Right kidney (tissue), 1 donor: Measurements from ENCODE around the gene IMPDH1.

Source experiments
- DNase-seq: peaks from one replicate; pipeline ENCODE4 v3.0.0-alpha.2; 2016

The IMPDH1 gene

GRCh38 chr7:128435327-128435686 lies 25.5 kb upstream of the IMPDH1 start:
- no peak for DNase-seq

DNA sequence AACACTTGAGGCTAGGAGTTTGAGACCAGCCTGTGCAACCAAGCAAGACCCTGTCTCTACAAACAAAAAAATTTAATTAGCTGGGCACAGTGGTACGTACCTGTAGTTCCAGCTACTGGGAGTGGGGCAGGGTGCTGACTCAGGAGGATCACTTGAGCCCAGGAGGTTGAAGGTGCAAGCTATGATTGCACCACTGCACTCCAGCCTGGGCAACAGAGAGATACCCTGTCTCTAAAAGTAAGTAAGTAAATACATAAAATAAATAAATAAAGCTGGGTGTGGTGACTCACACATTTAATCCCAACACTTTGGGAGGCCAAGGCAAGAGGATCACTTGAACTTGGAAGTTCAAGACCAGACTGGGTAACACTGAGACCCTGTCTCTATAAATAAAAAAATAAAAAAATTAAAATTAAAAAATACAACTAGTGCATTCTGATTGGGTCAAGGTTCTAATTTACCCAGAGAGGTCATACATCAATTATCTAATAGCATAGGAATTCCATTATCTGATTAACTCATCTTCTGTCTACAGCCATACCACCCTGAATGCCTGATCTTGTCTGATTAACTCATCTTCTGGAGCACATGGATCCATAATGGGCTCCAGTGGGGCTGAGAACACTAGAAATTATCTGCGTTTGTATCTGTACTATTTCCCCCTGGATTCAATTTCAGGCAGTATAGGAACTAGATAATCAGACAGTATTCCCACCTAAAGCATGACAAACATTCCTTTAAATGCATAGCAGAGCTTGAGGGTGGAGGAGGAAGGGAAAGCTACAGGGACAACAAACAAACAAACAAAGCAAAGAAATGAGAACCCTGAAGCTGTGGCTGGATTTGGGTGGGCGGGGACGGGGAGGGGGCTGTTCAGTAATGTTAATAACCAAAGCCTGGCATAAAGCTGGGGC lies 24.9 kb upstream of the IMPDH1 start:
- DNase-seq, result no peak

DNA sequence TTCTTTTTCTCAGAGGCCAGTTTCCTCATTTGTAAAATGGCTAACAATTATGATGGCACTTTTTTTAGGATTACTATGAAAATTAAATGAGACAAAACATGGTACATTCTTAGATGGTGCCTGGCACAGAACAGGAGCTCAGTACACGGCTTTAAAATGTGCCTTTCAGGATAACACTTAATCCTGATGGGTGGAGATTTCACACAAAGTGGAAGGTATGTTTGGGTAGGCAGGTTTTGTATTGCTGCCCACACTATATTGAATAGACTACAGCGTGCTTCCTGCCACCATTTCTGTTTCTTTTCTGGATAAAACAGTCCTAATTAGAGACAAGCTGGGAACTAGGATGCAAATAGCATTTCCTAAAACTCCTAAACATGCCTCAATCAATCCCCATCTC lies 22.0 kb upstream of the IMPDH1 start:
- DNase-seq, result no peak

- no peak for DNase-seq
These were observed 21.4 kb upstream of the IMPDH1 start for GRCh38 chr7:128431221-128431620.

- DNase-seq, result no peak
These were observed 20.4 kb upstream of the IMPDH1 start for GRCh38 chr7:128430207-128430606.

DNA sequence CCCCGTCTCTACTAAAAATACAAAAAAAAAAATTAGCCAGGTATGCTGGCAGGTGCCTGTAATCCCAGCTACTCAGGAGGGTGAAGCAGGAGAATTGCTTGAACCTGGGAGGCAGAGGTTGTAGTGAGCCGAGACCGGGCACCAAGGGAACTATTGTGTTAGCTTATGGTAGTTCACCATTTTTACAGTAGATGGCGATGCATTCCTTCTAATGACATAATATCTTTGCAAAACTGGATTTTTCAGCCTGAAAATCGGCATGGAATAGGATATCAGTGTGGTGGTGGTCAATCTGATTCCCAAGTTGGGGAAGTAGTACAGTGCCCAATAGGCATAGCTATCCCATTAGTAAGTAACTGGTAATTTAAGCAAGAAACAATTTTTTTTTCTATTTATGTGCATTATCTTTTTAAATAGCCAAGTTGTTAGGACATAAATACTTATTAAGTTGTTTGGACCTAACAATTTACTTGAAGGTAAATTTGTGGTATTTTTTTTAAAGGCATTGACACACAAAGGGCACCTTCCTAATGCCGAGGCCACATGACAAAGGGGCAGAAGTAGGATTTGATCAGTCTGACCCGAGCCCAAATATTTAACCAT lies 17.6 kb upstream of the IMPDH1 start:
- DNase-seq, result peak; percentile 31

- DNase-seq, result peak; percentile 27
These were observed 16.1 kb upstream of the IMPDH1 start for GRCh38 chr7:128425850-128426249.

DNA sequence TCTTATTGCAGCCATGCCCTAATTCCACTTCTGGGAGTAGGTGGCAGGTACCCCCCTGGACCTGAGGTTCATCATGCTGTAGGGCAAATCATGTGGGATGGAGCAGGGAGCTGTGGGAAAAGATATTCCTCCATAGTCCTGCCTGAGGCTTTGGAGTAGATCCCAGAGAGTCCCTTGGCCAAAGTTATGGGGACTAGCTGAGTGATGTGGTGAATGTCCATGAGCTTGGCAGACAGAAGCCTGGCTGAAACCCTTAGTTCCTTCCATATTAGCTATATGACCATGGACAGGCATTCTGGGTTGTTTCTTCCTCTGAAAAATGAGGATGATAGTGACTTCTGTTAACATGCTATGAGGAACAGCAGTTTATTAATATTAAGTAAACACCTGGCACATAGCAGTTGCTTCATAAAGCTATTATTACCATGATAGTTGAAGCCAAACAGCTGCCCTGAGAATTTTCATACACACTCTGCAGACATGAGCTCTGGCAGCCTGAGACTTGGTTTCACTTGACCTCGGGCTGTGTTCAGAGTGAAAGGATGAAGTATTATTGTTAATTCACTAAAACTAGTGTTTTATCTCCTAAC lies 15.0 kb upstream of the IMPDH1 start:
- no peak for DNase-seq

DNA sequence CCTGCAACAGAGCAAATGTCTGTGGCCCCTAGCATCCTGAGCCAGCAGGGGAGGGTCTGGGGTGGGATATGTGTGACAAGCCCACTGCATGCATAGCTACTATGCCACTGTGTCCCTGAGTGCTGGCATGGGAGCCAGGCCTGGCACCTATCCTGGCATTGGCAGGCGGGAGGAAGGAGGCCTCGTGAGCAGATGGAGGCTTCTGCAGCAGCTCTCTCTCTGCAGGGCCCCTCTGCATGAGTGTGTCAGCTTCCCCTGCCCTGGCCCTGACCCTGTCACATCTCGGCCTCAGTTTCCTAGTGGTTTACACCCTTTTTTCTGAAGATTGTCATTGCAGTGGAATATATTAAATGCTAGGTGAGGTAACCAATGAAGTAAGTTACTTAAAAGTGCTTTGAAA lies 13.1 kb upstream of the IMPDH1 start:
- DNase-seq, result no peak

DNA sequence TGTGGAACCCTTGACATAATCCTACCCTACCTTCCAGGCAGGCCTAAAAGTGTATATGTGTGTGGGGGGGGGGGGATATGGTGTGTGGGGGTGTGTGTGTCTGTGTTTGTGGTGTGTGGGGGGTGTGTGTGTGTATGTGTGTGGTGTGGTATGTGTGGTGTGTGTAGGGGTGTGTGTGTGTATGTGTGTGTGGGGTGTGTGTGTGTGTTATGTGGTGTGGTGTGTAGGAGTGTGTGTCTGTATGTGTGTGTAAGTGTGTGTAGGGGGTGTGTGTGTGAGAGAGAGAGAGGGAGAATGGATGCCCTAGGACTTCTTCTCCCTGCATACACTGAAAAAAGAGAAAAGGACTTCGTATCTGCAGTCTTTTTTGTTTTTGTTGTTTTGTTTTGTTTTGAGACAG lies 12.3 kb upstream of the IMPDH1 start:
- DNase-seq, result no peak

- no peak for DNase-seq
These were observed 11.6 kb upstream of the IMPDH1 start for GRCh38 chr7:128421384-128421783.

DNA sequence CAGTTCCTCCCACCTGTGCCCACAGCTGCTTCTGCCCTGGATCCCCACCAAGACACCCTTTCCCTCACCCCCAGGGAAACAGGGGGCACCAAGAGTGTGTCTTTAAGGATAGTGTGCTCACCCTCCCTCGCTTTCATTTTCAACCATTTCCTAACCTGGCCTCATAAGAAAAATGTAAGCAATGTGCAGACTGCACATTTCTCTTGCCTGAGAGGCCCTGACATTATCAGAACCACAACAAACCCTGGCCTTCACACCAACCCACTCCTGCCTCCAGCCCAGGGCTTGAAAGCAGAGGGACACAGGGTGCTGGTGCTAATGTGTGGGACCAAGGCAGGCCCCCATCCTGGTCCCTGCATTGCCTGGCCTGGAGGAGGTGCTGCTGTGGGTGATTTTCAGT lies 11.0 kb upstream of the IMPDH1 start:
- DNase-seq, result no peak

GRCh38 chr7:128419257-128419656 lies 9.5 kb upstream of the IMPDH1 start:
- DNase-seq, result no peak

DNA sequence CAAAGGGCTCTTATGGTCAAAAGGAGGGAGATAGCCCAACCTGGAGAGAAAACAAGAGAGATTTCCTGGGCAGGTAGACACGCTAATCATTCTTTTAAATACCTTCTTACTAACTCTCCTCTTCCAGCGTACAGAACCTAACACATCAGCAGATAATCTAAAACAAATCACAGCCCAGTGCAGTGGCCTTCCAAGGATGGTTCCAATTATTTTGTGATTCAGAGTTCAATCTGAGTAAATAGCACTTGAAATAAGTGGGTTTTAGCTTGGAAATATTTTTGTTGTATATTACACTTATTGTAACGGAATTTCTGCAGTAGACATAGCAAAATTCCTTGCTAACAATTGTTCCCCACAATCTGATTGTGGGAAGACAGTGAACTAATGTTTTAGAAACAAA lies 7.3 kb upstream of the IMPDH1 start:
- no peak for DNase-seq

DNA sequence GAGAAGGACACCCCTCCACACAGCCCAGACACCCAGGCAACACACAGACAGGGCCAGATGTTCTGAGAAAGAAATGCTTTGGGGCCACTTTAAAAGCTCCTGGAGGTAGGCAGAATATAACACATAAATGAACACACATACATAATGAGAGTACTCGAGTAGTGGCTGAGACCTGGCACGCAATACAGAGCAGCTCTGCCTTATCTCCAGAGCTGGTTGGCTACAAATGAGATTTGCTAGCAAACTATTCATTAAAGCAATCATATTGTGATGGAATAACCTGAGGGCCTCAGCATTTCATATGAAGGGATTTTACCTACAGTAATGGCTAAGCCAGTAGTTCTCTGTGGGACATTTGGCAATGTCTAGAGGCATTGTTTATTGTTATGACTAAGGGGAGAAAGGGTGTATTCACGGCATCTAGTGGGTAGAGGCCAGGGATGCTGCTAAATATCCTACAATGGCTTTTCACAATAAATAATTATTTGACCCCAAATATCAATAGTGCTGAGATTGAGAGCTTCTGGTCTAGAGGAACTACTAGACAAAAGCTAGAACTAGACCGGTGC lies 5.5 kb upstream of the IMPDH1 start:
- no peak for DNase-seq

DNA sequence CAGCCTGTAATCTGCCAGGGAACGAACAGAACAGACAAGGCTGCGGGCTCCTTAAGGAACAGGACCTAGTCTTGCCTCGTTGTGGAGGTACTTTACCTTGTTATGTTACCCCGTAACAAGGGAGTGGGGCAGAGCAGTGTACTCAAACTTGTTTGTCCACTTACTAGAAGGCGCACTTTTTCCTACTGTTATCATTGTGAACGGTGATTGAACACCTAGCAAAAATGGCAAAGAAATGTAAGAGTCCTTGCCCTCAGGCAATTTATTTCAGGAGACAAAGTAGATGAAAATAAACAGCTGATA lies 620 bp upstream of the IMPDH1 start:
- DNase-seq, result no peak

DNA sequence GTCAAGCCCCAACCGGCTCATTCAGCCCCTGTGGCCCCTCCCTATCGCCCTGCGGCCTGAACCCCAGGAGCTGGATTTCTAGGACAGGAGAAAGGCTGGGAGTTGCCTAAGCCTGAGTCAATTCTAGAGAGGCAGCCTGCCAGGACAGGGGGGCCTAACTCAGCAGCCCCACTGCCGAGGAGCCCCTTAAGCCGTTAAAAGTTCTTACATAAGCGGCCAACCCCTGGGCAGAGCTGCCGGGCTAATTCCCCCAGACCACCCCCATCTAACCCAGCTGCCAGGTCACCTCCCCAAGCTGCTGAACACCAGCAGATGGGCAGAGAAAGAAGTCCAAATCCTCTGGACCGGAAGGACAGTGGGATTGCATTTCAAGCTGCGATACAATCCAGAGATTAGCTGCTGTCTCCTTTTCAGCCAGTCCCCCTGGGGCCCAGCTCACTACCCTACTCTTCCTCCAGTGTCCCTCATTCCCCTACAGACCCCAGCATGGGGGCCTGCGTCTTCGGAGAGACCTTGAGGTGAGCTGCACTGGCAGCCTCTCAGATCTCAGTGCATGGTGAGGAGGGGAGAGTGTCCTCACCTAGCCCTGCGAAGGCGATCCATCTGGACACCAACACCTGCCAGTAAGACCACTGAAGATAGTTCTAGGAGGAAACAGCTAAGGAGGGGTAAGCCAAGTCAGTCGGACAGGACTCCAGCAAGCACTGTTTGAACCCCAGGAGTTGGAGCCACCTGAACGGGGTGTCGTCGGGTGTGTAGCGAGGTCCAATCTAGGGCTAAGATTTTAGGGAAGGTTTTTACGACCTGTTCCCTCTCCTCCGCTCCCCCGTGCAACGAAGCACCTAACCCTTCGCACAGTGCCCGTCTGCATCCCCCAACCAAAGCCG lies 830 bp downstream of the IMPDH1 start:
- DNase-seq, result no peak

- DNase-seq, result peak; percentile 31
These were observed 1.8 kb downstream of the IMPDH1 start for GRCh38 chr7:128407751-128408708.

GRCh38 chr7:128407233-128407589 lies 2.6 kb downstream of the IMPDH1 start:
- no peak for DNase-seq

DNA sequence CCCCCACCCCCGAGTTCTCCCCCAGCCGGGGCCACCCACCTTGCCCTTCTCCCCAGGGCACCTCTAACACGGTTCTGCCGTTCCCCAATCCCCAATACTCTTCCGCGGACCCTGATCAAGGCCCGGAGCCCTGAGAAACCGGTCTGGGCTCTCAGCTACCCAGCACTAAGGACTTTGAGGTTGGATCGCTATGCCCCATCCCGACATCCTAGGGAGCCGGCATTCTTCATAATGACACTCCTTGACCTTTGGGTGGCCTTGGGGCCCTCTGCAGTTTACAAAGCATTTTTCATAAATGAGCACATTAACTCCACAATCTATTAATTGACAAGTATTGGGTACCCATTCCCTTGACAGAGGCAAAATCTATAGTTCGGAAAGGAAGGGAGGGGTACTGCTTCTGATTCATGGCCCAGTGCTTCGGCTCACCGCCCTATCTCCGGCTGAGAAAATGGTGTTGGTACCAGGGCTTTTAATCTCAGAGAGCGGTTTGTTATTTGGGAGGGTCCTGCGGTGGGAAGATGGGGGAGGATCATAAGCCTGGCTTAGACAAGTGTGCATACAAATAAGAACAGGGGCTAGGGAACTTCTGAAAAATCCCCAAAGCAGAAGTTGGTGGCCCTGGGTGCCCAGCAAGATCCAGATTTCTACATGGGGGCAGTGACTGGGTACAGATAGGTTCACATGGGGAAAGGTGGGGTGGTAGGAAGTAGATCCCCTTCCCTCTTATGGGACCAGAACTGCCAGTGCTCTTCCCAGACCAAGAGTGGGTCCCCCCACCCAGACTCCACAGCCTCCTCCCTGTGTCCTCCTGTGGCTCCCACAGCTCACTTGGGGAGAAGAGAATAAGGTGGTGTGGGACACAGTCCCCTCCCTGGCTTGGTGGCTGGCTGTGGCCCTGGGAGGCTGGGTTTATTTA lies 3.2 kb downstream of the IMPDH1 start:
- DNase-seq, result peak; percentile 25
